GM12892 (cell line): ENCODE data around the gene AXDND1.

Experiments
- POLR2A ChIP-seq: IDR thresholded peaks from 2 replicates; pipeline ENCODE4 v1.6.1; 2011; ENCODE audit warnings: low read depth, low read length, control low read depth
- POLR2AphosphoS5 ChIP-seq: IDR thresholded peaks from 2 replicates; pipeline ENCODE4 v1.6.1; 2011; ENCODE audit warnings: low read depth, low read length, control low read depth

DNA sequence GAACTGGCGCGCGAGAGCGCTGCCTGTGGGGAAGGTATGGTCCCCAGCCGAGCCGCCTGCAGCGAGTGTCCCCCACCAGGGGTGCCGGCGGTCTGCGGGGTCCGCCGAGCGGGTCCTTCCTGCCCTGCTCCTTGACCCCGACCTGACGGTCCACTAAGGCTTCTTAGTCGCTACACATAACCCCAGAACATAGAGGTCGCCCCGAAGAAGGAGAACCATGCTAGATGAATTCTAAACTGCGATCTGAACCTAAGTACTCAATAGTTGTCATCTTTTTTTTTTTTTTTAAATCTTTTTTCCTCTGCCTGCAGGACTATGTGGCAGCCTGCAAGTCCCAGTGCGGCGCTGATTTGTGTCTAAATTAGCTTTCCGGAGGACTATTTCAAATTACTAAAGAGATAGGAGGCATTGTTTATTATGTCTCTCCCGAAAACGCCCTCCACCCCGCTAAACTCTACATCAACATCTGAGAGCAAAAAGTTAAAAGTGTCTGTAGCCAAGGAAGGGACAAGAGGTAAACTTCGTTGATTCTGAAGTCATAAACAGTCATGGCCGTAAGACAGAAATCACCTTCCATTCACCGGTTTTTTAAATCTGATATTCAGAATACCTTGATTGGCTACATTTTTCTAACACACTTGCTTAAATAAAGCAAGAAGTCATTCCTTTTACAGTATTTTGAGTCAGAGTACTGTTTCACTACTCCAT lies 476 bp downstream of the AXDND1 start:
- no peak for TF ChIP-seq POLR2AphosphoS5
- TF ChIP-seq POLR2A, result no peak
